Measurements from ENCODE around the gene MYO15B. TPM values are rescaled to one million over a fixed set of nuclear protein-coding genes. Genes with fewer than 3 reads are reported as not detected.
A peak's percentile ranks its signal among the peaks of the same experiment; 100 is the strongest.

MYO15B gene
- total RNA-seq, 1 experiment from 2014 or later, result 58.4 TPM

- Mint-ChIP-seq H3K27ac (ENCODE audit: unreplicated experiment) (peak overlapping the region; percentile 78), H3K9me3 (ENCODE audit: low read depth, unreplicated experiment) (no peaks in the 10 kb centered on the region), H3K4me1 (ENCODE audit: low read depth, unreplicated experiment) (peaks cover 23% of the 10 kb centered on the region), H3K36me3 (ENCODE audit: insufficient read depth, unreplicated experiment) (peaks cover 36% of the 10 kb centered on the region), H3K27me3 (ENCODE audit: unreplicated experiment) (no peaks in the 10 kb centered on the region), H3K4me3 (ENCODE audit: low read depth, unreplicated experiment) (peak overlapping the region; percentile 46)
- intact Hi-C loops (cut with micrococcal nuclease; ENCODE audit: unreplicated experiment), result no loop called here
- no peak for DNase-seq
- BruUV-seq (replicated peaks), result no TSS peak
- TF ChIP-seq CTCF (IDR thresholded peaks at IDR 0.05; ENCODE audit: unreplicated experiment), result no peak
- CTCF ChIA-PET, result interaction anchor here (0.7 to 2.6 kb wide), 14 partner anchors 8 to 115 kb away, joined by 3 to 119 read pairs (median 7); partner anchors contain the start of genes RECQL5 and SAP30BP
Measured at GRCh38 chr17:75634376-75634740, 46.8 kb downstream of the MYO15B start.

GRCh38 chr17:75634754-75635609 lies 47.4 kb downstream of the MYO15B start:
- Mint-ChIP-seq H3K27ac (ENCODE audit: unreplicated experiment) (no peak overlapping the region), H3K4me1 (ENCODE audit: low read depth, unreplicated experiment) (peaks cover 29% of the 10 kb centered on the region), H3K4me3 (ENCODE audit: low read depth, unreplicated experiment) (no peak overlapping the region), H3K36me3 (ENCODE audit: insufficient read depth, unreplicated experiment) (peaks cover 40% of the 10 kb centered on the region), H3K9me3 (ENCODE audit: low read depth, unreplicated experiment) (no peaks in the 10 kb centered on the region), H3K27me3 (ENCODE audit: unreplicated experiment) (no peaks in the 10 kb centered on the region)
- no peak for DNase-seq
- no TSS peak for BruUV-seq (replicated peaks)
- intact Hi-C loops (cut with micrococcal nuclease; ENCODE audit: unreplicated experiment), result no loop called here
- TF ChIP-seq CTCF (IDR thresholded peaks at IDR 0.05; ENCODE audit: unreplicated experiment), result no peak
- CTCF ChIA-PET, result interaction anchor here (1.1 to 2.6 kb wide), 2 partner anchors 11 to 18 kb away, joined by 7 to 26 read pairs; a partner anchor contains a TSS

- TF ChIP-seq CTCF (IDR thresholded peaks at IDR 0.05; ENCODE audit: unreplicated experiment), result no peak
- intact Hi-C loops (cut with micrococcal nuclease; ENCODE audit: unreplicated experiment), result no loop called here
- CTCF ChIA-PET, result interaction anchor here (1.1 to 1.3 kb wide), 2 partner anchors 10 to 11 kb away, joined by 5 to 7 read pairs; a partner anchor contains a TSS
- no TSS peak for BruUV-seq (replicated peaks)
- Mint-ChIP-seq H3K27me3 (ENCODE audit: unreplicated experiment) (no peaks in the 10 kb centered on the region), H3K27ac (ENCODE audit: unreplicated experiment) (no peak overlapping the region), H3K4me3 (ENCODE audit: low read depth, unreplicated experiment) (no peak overlapping the region), H3K9me3 (ENCODE audit: low read depth, unreplicated experiment) (no peaks in the 10 kb centered on the region), H3K4me1 (ENCODE audit: low read depth, unreplicated experiment) (peaks cover 35% of the 10 kb centered on the region), H3K36me3 (ENCODE audit: insufficient read depth, unreplicated experiment) (peaks cover 43% of the 10 kb centered on the region)
- DNase-seq, result no peak
Measured at GRCh38 chr17:75635610-75636202, 48.1 kb downstream of the MYO15B start.

GRCh38 chr17:75636381-75637142 lies 49.0 kb downstream of the MYO15B start:
- no peak overlapping the region for H3K4me3 Mint-ChIP-seq (ENCODE audit: low read depth, unreplicated experiment)
- H3K4me1 Mint-ChIP-seq (ENCODE audit: low read depth, unreplicated experiment), result peaks cover 38% of the 10 kb centered on the region
- BruUV-seq (replicated peaks), result no TSS peak
- peaks cover 37% of the 10 kb centered on the region for H3K36me3 Mint-ChIP-seq (ENCODE audit: insufficient read depth, unreplicated experiment)
- DNase-seq, result no peak
- intact Hi-C loops (cut with micrococcal nuclease; ENCODE audit: unreplicated experiment), result no loop called here
- no peak overlapping the region for H3K27ac Mint-ChIP-seq (ENCODE audit: unreplicated experiment)
- CTCF ChIA-PET, result interaction anchor here (0.9 to 1.3 kb wide), 2 partner anchors 9 to 16 kb away, joined by 3 to 5 read pairs; a partner anchor contains a TSS
- H3K27me3 Mint-ChIP-seq (ENCODE audit: unreplicated experiment), result no peaks in the 10 kb centered on the region
- no peaks in the 10 kb centered on the region for H3K9me3 Mint-ChIP-seq (ENCODE audit: low read depth, unreplicated experiment)
- no peak for TF ChIP-seq CTCF (IDR thresholded peaks at IDR 0.05; ENCODE audit: unreplicated experiment)

All from Calu3 (cell line).